BE2C (cell line): ENCODE measurements around the gene ZNF215.

Experiments used
- DNase-seq: peaks from one replicate; pipeline ENCODE4 v3.0.0-alpha.2; 2020
- H3K27me3 ChIP-seq: fragments of 250-450 bp; sonication (Bioruptor Pico); 2 replicates; pipeline ENCODE4 v1.5.1; 2020; ENCODE audit warnings: mild to moderate bottlenecking
- H3K36me3 ChIP-seq: fragments of 250-450 bp; sonication (Bioruptor Pico); 2 replicates; pipeline ENCODE4 v1.5.1; 2020; ENCODE audit warnings: mild to moderate bottlenecking
- H3K4me1 ChIP-seq: fragments of 250-450 bp; sonication (Bioruptor Pico); 2 replicates; pipeline ENCODE4 v1.5.1; 2020
- H3K4me3 ChIP-seq: 2 replicates; pipeline ENCODE4 v1.5.1; 2011; ENCODE audit warnings: low read depth, low read length
- H3K9me3 ChIP-seq: fragments of 250-450 bp; sonication (Bioruptor Pico); 2 replicates; pipeline ENCODE4 v1.5.1; 2020
- TF ChIP-seq, protein P1 (sequence below): IDR thresholded peaks from 2 replicates; pipeline ENCODE4 v1.5.1; 2012; ENCODE audit warnings: mild to moderate bottlenecking, low read depth, low read length

Gene ZNF215

DNA sequence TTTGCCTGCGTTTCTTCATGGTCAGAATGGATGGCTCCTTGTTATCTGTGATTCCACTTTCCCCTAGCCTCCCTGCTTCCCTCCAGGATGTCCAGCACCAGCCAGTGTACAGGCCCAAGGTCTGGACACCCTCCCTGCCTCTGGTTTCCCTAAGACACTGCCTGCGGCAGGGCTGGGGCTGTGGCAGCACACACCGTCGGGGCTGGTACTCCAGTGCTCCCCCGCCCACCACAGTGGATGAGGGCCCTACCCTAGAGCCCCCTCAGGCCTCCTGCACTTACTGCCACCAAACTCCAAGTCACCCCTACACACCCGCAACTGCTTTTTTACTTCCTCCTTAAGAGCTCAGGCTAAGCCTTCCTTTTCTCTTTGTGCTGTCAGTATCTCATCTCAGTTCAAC lies 65.0 kb downstream of the ZNF215 start:
- Histone ChIP-seq H3K4me1 (no peaks in the 10 kb centered on the region), H3K9me3 (no peaks in the 10 kb centered on the region), H3K4me3 (no peak overlapping the region), H3K36me3 (no peaks in the 10 kb centered on the region), H3K27me3 (no peaks in the 10 kb centered on the region)
- TF ChIP-seq, protein P1, sequence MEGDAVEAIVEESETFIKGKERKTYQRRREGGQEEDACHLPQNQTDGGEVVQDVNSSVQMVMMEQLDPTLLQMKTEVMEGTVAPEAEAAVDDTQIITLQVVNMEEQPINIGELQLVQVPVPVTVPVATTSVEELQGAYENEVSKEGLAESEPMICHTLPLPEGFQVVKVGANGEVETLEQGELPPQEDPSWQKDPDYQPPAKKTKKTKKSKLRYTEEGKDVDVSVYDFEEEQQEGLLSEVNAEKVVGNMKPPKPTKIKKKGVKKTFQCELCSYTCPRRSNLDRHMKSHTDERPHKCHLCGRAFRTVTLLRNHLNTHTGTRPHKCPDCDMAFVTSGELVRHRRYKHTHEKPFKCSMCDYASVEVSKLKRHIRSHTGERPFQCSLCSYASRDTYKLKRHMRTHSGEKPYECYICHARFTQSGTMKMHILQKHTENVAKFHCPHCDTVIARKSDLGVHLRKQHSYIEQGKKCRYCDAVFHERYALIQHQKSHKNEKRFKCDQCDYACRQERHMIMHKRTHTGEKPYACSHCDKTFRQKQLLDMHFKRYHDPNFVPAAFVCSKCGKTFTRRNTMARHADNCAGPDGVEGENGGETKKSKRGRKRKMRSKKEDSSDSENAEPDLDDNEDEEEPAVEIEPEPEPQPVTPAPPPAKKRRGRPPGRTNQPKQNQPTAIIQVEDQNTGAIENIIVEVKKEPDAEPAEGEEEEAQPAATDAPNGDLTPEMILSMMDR = no peak
- no peak for DNase-seq

DNA sequence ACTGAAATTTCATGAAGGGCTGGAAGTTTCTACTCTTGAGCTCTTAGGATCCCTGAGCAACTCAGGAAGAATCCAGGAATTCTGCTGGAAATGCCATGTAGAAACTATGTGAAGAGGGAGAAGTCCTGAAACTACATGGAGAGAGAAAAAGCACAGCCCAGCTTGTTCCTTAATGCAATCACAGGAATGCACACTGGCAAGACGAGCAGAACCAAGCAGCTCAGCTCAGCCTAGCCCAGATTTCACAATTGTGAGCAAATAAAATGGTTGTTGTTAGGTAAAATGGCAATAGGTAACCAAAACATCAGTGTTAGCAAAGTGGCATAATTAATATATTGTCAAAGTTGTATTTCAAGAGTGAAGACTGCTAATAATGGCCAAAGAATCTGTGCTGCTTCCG lies 65.8 kb downstream of the ZNF215 start:
- DNase-seq = no peak
- TF ChIP-seq, protein P1 = no peak

DNA sequence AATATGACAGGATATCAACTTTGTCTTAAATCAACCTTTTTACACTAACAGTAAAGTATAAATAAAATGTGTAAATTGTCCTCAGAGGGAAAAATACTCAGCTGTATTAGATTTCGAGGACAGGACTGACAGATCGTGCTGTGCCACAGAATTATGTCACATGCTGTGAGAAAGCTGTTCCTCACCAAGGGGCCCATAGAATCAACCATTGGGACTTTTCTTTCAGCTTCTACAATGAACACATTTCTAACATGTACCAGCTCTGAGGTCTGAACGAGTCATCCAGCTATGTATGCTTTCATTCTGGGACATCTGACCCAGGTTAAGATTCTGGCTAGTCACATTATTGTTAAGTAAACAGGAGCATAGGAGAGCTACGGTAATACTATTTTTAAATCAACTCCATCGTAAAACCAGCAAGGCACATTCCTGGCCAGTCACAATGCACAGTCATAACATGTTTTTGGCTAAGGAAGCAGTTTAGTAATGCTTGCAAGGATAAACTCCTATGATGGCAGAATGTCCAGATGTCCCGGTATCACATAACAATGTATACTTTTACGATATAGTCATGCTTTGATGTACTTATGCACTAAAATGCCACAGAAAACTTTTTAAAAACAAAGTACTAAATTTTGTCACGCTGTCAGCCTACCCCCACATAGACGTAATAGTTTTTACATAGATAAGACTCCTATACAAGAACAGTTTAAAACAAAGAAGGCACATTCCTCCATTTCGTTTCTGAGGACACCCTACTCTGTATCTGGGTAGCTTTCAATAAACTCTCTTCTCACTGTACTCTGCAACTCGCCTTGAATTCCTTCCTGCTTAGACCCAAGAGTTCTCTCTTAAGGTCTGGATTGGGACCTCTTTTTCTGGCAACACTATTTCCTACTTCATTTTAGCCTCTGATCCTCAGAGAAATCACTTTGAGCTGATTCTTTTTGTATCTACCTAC lies 66.5 kb downstream of the ZNF215 start:
- Histone ChIP-seq H3K36me3 (no peaks in the 10 kb centered on the region), H3K4me3 (no peak overlapping the region), H3K9me3 (no peaks in the 10 kb centered on the region), H3K4me1 (no peaks in the 10 kb centered on the region), H3K27me3 (no peaks in the 10 kb centered on the region)
- TF ChIP-seq, protein P1 = no peak
- no peak for DNase-seq

More for the DNA sequence above, 65.8 kb downstream of the ZNF215 start:
- H3K9me3 ChIP-seq = no peaks in the 10 kb centered on the region
- H3K4me3 ChIP-seq = no peak overlapping the region
- no peaks in the 10 kb centered on the region for H3K4me1 ChIP-seq
- H3K27me3 ChIP-seq = no peaks in the 10 kb centered on the region
- no peaks in the 10 kb centered on the region for H3K36me3 ChIP-seq

DNA sequence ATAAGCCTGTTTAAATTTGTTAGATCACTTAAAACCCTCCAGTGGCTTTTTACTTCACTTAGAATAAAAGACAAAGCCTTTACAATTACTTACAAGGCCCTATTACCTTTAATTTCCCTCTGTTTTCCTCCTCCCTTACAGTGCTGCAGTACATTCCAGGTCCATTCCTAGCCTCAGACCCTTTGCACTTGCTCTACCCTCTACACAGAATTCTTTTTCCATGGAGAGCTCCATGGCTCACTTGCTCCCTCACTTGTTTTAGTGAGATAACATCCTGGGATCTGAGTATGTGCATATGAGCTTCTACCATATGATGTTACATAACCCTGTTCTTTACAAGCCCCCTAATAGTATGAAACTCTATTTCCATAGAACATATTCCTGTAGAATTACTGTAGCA lies 69.5 kb downstream of the ZNF215 start:
- DNase-seq = no peak
- Histone ChIP-seq H3K4me3 (no peak overlapping the region), H3K36me3 (no peaks in the 10 kb centered on the region), H3K27me3 (no peaks in the 10 kb centered on the region), H3K4me1 (no peaks in the 10 kb centered on the region), H3K9me3 (no peaks in the 10 kb centered on the region)
- TF ChIP-seq, protein P1 = no peak

DNA sequence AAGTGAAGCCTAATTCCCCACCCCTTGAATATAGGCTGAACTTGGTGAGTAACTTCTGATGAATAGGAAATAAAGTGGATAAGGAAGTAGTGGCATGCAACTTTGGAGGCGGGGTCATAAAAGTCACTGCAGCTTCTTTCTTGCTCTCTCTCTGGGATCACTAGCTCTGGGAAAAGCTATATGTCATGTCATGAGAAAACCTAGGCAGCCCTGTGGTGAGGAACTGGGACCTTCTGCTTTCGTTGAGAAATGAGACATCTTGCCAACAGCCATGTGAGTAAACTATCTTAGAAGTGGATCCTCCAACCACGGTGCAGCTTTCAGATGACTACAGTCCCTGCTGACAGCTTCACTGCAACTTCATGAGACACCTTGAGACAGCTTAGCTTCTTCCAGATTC lies 78.3 kb downstream of the ZNF215 start:
- Histone ChIP-seq H3K9me3 (no peaks in the 10 kb centered on the region), H3K36me3 (no peaks in the 10 kb centered on the region), H3K27me3 (no peaks in the 10 kb centered on the region), H3K4me3 (no peak overlapping the region), H3K4me1 (no peaks in the 10 kb centered on the region)
- TF ChIP-seq, protein P1 = no peak
- no peak for DNase-seq
